ENCODE data around the gene ADAMTS2. TPM values are rescaled to one million over a fixed set of nuclear protein-coding genes. Genes with fewer than 3 reads are reported as not detected.

Gene ADAMTS2
- total and polyA plus RNA-seq, 10 donors: 4.0 to 101 (median 47.5) TPM

DNA sequence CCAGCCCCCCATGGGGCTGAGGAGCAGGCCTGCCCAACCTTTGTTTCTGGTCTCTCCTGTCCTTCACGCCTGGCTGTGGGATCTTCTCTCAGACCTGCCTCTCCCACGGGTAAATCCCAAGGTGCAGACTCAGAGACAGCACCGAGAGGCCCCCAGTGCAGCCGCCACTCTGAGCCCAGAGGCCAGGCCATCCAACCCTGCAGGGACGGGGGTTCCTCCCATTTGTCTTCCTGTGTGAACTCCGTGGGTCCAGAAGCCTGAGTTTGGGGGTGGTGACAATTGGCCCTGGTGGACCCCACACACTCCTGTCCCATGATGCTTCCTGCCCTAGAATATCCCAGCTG is 123.4 kb downstream of the ADAMTS2 start:
- Histone ChIP-seq H3K27me3 (replicated peaks in 1 of 7) (no peaks in the 10 kb centered on the region), H3K36me3 (no peaks in the 10 kb centered on the region), H3K27ac (no peak overlapping the region), H3K4me1 (peaks cover 0 to 28% (median 7%) of the 10 kb centered on the region in 6 donors), H3K9me3 (peaks cover 0 to 19% (median 11%) of the 10 kb centered on the region in 8 donors), H3K4me3 (no peak overlapping the region)
- no peak for TF ChIP-seq POLR2AphosphoS5 (IDR thresholded peaks at IDR 0.05)
- TF ChIP-seq, protein P1, sequence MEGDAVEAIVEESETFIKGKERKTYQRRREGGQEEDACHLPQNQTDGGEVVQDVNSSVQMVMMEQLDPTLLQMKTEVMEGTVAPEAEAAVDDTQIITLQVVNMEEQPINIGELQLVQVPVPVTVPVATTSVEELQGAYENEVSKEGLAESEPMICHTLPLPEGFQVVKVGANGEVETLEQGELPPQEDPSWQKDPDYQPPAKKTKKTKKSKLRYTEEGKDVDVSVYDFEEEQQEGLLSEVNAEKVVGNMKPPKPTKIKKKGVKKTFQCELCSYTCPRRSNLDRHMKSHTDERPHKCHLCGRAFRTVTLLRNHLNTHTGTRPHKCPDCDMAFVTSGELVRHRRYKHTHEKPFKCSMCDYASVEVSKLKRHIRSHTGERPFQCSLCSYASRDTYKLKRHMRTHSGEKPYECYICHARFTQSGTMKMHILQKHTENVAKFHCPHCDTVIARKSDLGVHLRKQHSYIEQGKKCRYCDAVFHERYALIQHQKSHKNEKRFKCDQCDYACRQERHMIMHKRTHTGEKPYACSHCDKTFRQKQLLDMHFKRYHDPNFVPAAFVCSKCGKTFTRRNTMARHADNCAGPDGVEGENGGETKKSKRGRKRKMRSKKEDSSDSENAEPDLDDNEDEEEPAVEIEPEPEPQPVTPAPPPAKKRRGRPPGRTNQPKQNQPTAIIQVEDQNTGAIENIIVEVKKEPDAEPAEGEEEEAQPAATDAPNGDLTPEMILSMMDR (IDR thresholded peaks at IDR 0.05 in 8 of 11, conservative IDR thresholded peaks at IDR 0.05 in 3 of 11): no peak
- TF ChIP-seq POLR2A (IDR thresholded peaks at IDR 0.05): no peak
- WGBS, 5 donors: 55 to 95% (median 80%) methylated on average over 6 of the region's 6 CpGs
- DNase-seq: peak; percentile 50
- intact Hi-C loops (cut with DNase I; ENCODE audit: low total_unique reads): no loop called here

DNA sequence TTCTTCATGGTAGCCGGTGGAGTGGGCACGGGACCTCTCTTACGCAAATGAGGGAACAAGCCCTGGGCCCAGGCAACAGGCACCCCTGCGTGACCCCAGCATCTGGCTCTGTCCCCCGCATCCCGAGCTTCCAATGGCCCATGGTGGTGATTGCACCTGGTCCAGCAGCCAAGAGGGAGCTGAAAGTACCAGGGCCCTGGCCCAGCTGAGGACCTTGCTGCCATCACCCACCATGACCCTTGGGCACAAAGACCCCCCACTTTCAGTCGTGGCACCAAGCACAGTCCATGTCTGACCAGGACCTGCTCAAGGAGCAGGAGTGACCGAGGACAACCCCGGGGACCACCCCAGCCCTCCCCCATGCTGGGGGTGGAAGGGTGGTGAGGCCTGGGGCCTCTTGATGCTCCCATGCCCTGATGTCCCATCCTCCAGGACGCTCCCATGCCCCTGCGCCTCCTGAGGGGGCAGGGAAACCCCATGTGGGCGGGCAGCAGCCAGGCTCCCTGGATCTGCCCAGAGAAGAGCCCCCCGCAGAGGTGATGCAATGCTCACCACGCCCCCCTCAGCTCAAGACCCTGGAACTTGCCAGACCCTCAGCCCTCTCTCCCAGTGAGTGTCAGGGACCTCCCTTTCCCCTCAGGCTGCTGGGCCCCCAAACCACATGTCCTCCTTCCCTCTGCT is 123.9 kb downstream of the ADAMTS2 start:
- intact Hi-C loops (cut with DNase I; ENCODE audit: low total_unique reads): no loop called here
- no peak overlapping the region for H3K27ac ChIP-seq
- TF ChIP-seq, protein P1 (IDR thresholded peaks at IDR 0.05 in 8 of 11, conservative IDR thresholded peaks at IDR 0.05 in 3 of 11): no peak
- TF ChIP-seq POLR2A (IDR thresholded peaks at IDR 0.05) (no peak), POLR2AphosphoS5 (IDR thresholded peaks at IDR 0.05) (no peak)
- no peaks in the 10 kb centered on the region for H3K27me3 ChIP-seq (replicated peaks in 1 of 7)
- H3K9me3 ChIP-seq: peaks cover 0 to 19% (median 11%) of the 10 kb centered on the region in 8 donors
- WGBS, 5 donors: 85 to 98% (median 91%) methylated on average over 6 to 14 of the region's 14 CpGs
- peak; percentile 67 for DNase-seq
- H3K4me3 ChIP-seq: no peak overlapping the region
- H3K36me3 ChIP-seq: no peaks in the 10 kb centered on the region
- peaks cover 0 to 28% (median 7%) of the 10 kb centered on the region in 6 donors for H3K4me1 ChIP-seq

DNA sequence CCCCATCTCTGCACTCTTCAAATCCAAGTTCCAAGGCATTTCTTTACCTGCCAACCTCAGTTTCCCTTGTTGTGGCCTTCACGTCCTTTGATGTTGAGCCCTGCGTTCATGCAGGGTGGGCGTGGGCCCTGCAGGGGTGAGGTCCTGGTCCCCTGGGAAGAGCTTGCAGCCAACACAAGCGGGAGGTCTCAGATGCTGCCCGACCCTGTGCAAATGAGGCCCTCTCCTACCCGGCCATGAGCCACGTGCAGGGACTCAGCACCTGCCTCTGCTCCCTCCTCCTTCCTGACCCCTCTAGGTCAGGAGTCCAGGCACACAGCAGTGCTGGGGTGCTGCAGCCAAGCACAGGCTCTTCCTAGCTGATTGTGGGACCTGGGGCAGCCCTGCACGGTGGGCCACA is 124.5 kb downstream of the ADAMTS2 start:
- Histone ChIP-seq H3K4me3 (no peak overlapping the region), H3K27me3 (replicated peaks in 1 of 7) (no peaks in the 10 kb centered on the region), H3K27ac (no peak overlapping the region), H3K9me3 (peaks cover 0 to 19% (median 11%) of the 10 kb centered on the region in 8 donors), H3K36me3 (no peaks in the 10 kb centered on the region), H3K4me1 (peaks cover 0 to 28% (median 7%) of the 10 kb centered on the region in 6 donors)
- intact Hi-C loops (cut with DNase I; ENCODE audit: low total_unique reads): no loop called here
- 80 to 94% (median 87%) methylated on average over 8 of the region's 8 CpGs for WGBS, 5 donors
- TF ChIP-seq POLR2AphosphoS5 (IDR thresholded peaks at IDR 0.05) (no peak), POLR2A (IDR thresholded peaks at IDR 0.05) (no peak)
- TF ChIP-seq, protein P1 (IDR thresholded peaks at IDR 0.05 in 8 of 11, conservative IDR thresholded peaks at IDR 0.05 in 3 of 11): no peak
- peak; percentile 62 for DNase-seq

GRCh38 chr5:179219661-179220620 is 125.3 kb downstream of the ADAMTS2 start:
- DNase-seq: peak; percentile 70
- TF ChIP-seq, protein P1 (IDR thresholded peaks at IDR 0.05 in 8 of 11, conservative IDR thresholded peaks at IDR 0.05 in 3 of 11): no peak
- Histone ChIP-seq H3K36me3 (no peaks in the 10 kb centered on the region), H3K4me1 (peaks cover 0 to 28% (median 7%) of the 10 kb centered on the region in 6 donors), H3K9me3 (peaks cover 0 to 17% (median 11%) of the 10 kb centered on the region in 8 donors), H3K27ac (no peak overlapping the region), H3K4me3 (no peak overlapping the region), H3K27me3 (replicated peaks in 1 of 7) (no peaks in the 10 kb centered on the region)
- 64 to 69% (median 65%) methylated on average over 27 to 30 of the region's 30 CpGs for WGBS, 5 donors
- intact Hi-C loops (cut with DNase I; ENCODE audit: low total_unique reads): no loop called here
